HG03066 (cell line): ENCODE results near the gene MEGF11.

Experiments used
- ATAC-seq: cut with Tn5 transposase; IDR thresholded peaks from one replicate; pipeline ENCODE4 v1.9.1; 2021; ENCODE audit warnings: low read depth; ENCODE audit not compliant: unreplicated experiment

MEGF11 gene

GRCh38 chr15:66128116-66128680 is 125.4 kb downstream of the MEGF11 start:
- ATAC-seq, result no peak

- ATAC-seq, result no peak
These were observed 127.1 kb downstream of the MEGF11 start for GRCh38 chr15:66126456-66126855.

GRCh38 chr15:66126031-66126441 is 127.5 kb downstream of the MEGF11 start:
- ATAC-seq, result no peak

GRCh38 chr15:66124651-66125050 is 128.9 kb downstream of the MEGF11 start:
- no peak for ATAC-seq

GRCh38 chr15:66123799-66124198 is 129.8 kb downstream of the MEGF11 start:
- ATAC-seq, result no peak

- no peak for ATAC-seq
These were observed 133.1 kb downstream of the MEGF11 start for GRCh38 chr15:66120422-66120821.

- no peak for ATAC-seq
These were observed 135.7 kb downstream of the MEGF11 start for GRCh38 chr15:66117841-66118240.

GRCh38 chr15:66115568-66116206 is 137.9 kb downstream of the MEGF11 start:
- ATAC-seq, result no peak

- no peak for ATAC-seq
These were observed 138.6 kb downstream of the MEGF11 start for GRCh38 chr15:66114863-66115425.

GRCh38 chr15:66112388-66112787 is 141.2 kb downstream of the MEGF11 start:
- ATAC-seq, result no peak

- ATAC-seq, result no peak
These were observed 142.2 kb downstream of the MEGF11 start for GRCh38 chr15:66111363-66111762.

GRCh38 chr15:66110864-66111263 is 142.7 kb downstream of the MEGF11 start:
- ATAC-seq, result no peak

GRCh38 chr15:66109826-66110225 is 143.7 kb downstream of the MEGF11 start:
- ATAC-seq, result no peak

GRCh38 chr15:66108483-66109265 is 144.9 kb downstream of the MEGF11 start:
- ATAC-seq, result no peak

- ATAC-seq, result no peak
These were observed 146.5 kb downstream of the MEGF11 start for GRCh38 chr15:66107070-66107469.

- no peak for ATAC-seq
These were observed 148.0 kb downstream of the MEGF11 start for GRCh38 chr15:66105286-66106265.

- ATAC-seq, result no peak
These were observed 150.3 kb downstream of the MEGF11 start for GRCh38 chr15:66103293-66103590.

GRCh38 chr15:66102563-66103292 is 150.8 kb downstream of the MEGF11 start:
- no peak for ATAC-seq

GRCh38 chr15:66101715-66102395 is 151.7 kb downstream of the MEGF11 start:
- ATAC-seq, result no peak
